ENCODE measurements around the gene TEDC1. TPM values are rescaled to one million over a fixed set of nuclear protein-coding genes. Genes with fewer than 3 reads are reported as not detected.

TEDC1 gene
- total RNA-seq: 29.1 TPM

- peak; percentile 97 to 100 (median 100) for DNase-seq (ENCODE audit: low read depth in 2 of 3, low spot score in 2 of 3)
These were observed at the start of gene TEDC1 for GRCh38 chr14:105490572-105491365. TEDC1 (plus strand) TSS chr14:105491246; CDS start chr14:105491376, 130 bp downstream.

- DNase-seq (ENCODE audit: low read depth in 2 of 3, low spot score in 2 of 3): no peak
These were observed 48.9 kb upstream of the TEDC1 start for GRCh38 chr14:105442125-105442524.

- DNase-seq (ENCODE audit: low read depth in 2 of 3, low spot score in 2 of 3): no peak
These were observed 48.2 kb upstream of the TEDC1 start for GRCh38 chr14:105442834-105443233.

- no peak for DNase-seq (ENCODE audit: low read depth in 2 of 3, low spot score in 2 of 3)
These were observed 46.2 kb upstream of the TEDC1 start for GRCh38 chr14:105444859-105445258.

- DNase-seq (ENCODE audit: low read depth in 2 of 3, low spot score in 2 of 3): no peak
These were observed 45.8 kb upstream of the TEDC1 start for GRCh38 chr14:105445290-105445689.

- DNase-seq (ENCODE audit: low read depth in 2 of 3, low spot score in 2 of 3): no peak
These were observed 44.9 kb upstream of the TEDC1 start for GRCh38 chr14:105445901-105446845.

GRCh38 chr14:105446971-105447370, 44.1 kb upstream of the TEDC1 start:
- no peak for DNase-seq (ENCODE audit: low read depth in 2 of 3, low spot score in 2 of 3)

GRCh38 chr14:105447651-105448640, 43.1 kb upstream of the TEDC1 start:
- DNase-seq (ENCODE audit: low read depth in 2 of 3, low spot score in 2 of 3): no peak

- DNase-seq (ENCODE audit: low read depth in 2 of 3, low spot score in 2 of 3): peak; percentile 43 to 67 (median 57)
These were observed 42.3 kb upstream of the TEDC1 start for GRCh38 chr14:105448706-105449111.

GRCh38 chr14:105449276-105450122, 41.5 kb upstream of the TEDC1 start:
- DNase-seq (ENCODE audit: low read depth in 2 of 3, low spot score in 2 of 3): no peak

GRCh38 chr14:105450123-105450505, 40.9 kb upstream of the TEDC1 start:
- DNase-seq (ENCODE audit: low read depth in 2 of 3, low spot score in 2 of 3): no peak

- no peak for DNase-seq (ENCODE audit: low read depth in 2 of 3, low spot score in 2 of 3)
These were observed 40.0 kb upstream of the TEDC1 start for GRCh38 chr14:105450864-105451720.

- DNase-seq (ENCODE audit: low read depth in 2 of 3, low spot score in 2 of 3): no peak
These were observed 38.1 kb upstream of the TEDC1 start for GRCh38 chr14:105452963-105453362.

GRCh38 chr14:105453847-105454246, 37.2 kb upstream of the TEDC1 start:
- no peak for DNase-seq (ENCODE audit: low read depth in 2 of 3, low spot score in 2 of 3)

GRCh38 chr14:105455086-105455640, 35.9 kb upstream of the TEDC1 start:
- DNase-seq (ENCODE audit: low read depth in 2 of 3, low spot score in 2 of 3): no peak

GRCh38 chr14:105455766-105456660, 35.0 kb upstream of the TEDC1 start:
- no peak for DNase-seq (ENCODE audit: low read depth in 2 of 3, low spot score in 2 of 3)
